GM12865 (cell line): ENCODE measurements around the gene CNNM3.
"Not testable (repeated sequence)": the region's sequence is repeated elsewhere in the genome, so short reads cannot be mapped to it uniquely, and the experiment has no call there.

Experiments
- DNase-seq: peaks from one replicate; pipeline ENCODE4 v3.0.0; 2010; ENCODE audit warnings: low read depth
- H3K4me3 ChIP-seq: 2 replicates; pipeline ENCODE4 v1.5.1; 2011; ENCODE audit warnings: mild to moderate bottlenecking, low read depth, low read length, control low read depth
- TF ChIP-seq, protein P1 (sequence below): IDR thresholded peaks from 2 replicates; pipeline ENCODE4 v1.5.1; 2011; ENCODE audit warnings: low read length, control low read depth, low read depth, inconsistent platforms; ENCODE audit not compliant: insufficient read depth; ENCODE audit errors: missing control alignments

Gene CNNM3

DNA sequence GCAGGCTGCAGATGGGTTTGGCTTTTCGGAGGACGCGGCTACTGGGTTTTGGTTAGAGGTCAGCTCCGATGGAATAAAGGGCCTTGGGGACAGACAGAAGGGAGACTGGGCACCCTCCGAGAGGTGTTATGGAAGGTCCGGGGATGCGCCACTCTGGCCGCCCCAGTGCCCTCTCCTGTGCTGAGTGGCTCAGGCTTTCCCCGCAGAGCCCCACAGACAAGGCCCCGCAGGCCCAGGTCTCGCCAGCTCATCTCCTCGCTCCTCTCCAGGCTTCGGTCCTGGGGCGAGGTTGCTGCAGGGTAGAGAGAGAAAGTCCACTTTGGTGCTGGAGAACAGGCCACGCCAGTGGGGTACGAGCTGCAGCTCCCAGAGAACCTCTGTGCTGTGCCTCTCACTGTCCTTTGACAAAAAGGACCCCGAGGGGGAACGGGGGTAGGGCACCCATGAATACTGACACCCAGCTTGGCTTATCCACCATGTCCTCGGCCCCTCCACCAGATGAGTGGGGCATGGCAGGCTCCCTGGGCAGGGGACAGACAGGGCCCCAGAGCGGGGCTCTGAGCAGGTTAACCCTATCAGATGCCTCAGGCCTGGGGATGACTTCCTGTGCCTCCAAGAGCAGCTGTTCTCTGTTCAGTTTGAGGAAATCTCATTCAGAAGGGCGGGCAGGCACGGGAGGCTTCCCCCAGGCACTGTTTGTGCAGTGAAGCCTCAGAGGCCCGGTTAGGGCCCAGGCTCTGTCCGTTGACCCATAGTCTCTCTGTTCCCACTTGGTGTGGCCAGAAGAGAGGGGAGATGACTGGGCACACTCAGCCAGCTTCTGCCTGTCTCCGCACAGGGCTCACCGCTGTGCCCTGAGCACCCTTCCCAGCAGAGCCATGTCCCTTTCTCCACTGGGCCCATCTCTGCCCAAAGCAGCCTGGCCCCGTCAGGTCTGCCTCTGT, 15.7 kb upstream of the CNNM3 start:
- no peak for DNase-seq

DNA sequence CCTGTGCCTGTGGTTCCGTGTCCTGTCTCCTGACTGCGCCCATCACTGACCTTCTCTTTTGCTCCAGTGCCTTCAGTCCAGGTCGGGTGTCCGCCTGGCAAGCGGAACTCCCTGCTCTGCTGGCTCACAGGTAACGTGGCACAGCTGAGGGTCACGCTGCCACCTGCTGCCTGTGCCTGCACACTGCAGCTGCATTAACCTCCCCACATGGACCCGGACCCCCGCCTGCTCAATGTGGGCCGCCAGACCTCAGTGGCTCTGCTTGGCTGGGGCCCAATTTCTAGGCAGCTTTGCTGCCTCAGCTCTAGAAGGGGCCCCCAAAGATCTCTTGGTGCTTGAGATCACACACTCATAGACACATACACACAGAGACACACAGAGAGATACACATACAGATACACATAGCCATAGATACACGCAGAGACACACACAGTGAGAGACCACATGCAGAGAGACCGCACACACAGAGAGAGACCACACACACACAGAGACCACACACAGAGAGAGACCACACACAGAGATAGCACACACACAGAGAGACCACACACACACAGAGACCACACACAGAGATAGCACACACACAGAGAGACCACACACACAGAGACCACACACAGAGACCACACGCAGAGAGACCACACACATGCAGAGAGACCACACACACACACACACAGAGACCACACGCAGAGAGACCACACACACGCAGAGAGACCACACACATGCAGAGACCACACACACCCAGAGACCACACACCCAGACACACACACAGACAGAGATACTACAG, 14.9 kb upstream of the CNNM3 start:
- DNase-seq = peak; percentile 81
- H3K4me3 ChIP-seq = no peak overlapping the region
- TF ChIP-seq, protein P1, sequence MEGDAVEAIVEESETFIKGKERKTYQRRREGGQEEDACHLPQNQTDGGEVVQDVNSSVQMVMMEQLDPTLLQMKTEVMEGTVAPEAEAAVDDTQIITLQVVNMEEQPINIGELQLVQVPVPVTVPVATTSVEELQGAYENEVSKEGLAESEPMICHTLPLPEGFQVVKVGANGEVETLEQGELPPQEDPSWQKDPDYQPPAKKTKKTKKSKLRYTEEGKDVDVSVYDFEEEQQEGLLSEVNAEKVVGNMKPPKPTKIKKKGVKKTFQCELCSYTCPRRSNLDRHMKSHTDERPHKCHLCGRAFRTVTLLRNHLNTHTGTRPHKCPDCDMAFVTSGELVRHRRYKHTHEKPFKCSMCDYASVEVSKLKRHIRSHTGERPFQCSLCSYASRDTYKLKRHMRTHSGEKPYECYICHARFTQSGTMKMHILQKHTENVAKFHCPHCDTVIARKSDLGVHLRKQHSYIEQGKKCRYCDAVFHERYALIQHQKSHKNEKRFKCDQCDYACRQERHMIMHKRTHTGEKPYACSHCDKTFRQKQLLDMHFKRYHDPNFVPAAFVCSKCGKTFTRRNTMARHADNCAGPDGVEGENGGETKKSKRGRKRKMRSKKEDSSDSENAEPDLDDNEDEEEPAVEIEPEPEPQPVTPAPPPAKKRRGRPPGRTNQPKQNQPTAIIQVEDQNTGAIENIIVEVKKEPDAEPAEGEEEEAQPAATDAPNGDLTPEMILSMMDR = peak; percentile 91

More for the DNA sequence above, 15.7 kb upstream of the CNNM3 start:
- no peak overlapping the region for H3K4me3 ChIP-seq
- TF ChIP-seq, protein P1 = no peak

GRCh38 chr2:96801786-96802595, 14.1 kb upstream of the CNNM3 start:
- TF ChIP-seq, protein P1 = no peak
- DNase-seq = peak; percentile 57
- H3K4me3 ChIP-seq = no peak overlapping the region

GRCh38 chr2:96802721-96803120, 13.3 kb upstream of the CNNM3 start:
- H3K4me3 ChIP-seq = no peak overlapping the region
- TF ChIP-seq, protein P1 = no peak
- DNase-seq = no peak

DNA sequence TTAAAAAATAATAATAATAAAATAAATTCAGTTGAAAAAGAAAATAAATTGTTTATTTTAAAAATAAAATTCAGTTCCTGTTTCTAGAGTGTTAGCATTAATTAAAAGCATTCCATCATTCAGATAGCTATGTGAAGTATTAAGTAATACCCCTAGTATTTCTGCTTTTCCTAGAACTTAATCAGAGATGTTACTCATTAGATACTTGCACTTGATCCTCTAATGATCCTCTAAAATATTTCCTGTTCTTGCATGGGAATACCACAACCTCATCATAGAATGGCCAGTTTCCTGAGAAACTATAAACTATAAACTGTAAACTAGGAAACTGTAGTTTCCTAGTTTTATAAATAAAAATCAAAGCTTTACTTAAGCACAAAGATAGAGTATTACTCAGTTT, 11.1 kb upstream of the CNNM3 start:
- TF ChIP-seq, protein P1 = no peak
- H3K4me3 ChIP-seq = no peak overlapping the region
- DNase-seq = no peak

GRCh38 chr2:96805946-96806345, 10.1 kb upstream of the CNNM3 start:
- not testable (repeated sequence) for DNase-seq, H3K4me3 ChIP-seq
